Measurements from ENCODE around the gene TCP11L2.

Gene TCP11L2

DNA sequence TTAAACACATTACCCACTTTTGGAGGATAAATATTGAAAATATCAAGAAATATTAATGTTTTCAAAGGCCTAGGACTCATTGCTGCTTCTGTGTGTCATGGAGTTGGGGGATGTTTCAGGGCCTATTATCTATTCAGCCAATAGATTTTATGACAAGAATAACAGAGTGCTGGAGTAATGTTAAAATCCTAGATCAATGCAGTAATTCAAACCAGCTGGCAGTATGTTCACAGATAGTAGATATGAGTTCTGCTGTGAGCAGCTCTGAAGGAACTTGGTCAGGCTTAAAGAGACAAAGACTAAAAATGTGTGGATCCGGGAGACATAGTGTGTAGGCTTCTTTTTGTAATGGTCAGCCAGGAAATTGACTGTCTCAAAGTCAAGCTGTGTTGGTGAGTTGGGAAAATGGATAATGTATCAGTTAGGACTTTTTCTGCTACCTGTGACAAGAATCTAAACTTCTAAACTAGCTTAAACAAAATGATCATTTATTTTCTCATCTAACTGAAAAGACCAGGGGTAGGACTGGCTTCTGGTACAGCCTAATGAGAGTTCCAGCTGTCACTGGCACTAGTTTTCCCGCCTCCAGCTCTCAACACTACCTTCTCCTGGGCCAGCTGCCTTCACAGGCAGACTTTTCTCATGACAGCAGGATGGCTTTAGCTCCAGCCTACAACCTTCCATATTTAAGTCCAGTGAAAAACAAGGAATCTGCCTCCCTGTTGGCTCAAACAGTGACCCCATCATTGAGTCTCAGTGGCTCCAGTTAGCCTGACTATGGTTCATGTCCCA lies 38.7 kb downstream of the TCP11L2 start:
- no peak for TF ChIP-seq CTCF (conservative IDR thresholded peaks at IDR 0.05; ENCODE audit: low read length)
- H3K4me3 ChIP-seq (ENCODE audit: low read length) = no peak overlapping the region
- peak; percentile 48 for DNase-seq (ENCODE audit: low read depth)

DNA sequence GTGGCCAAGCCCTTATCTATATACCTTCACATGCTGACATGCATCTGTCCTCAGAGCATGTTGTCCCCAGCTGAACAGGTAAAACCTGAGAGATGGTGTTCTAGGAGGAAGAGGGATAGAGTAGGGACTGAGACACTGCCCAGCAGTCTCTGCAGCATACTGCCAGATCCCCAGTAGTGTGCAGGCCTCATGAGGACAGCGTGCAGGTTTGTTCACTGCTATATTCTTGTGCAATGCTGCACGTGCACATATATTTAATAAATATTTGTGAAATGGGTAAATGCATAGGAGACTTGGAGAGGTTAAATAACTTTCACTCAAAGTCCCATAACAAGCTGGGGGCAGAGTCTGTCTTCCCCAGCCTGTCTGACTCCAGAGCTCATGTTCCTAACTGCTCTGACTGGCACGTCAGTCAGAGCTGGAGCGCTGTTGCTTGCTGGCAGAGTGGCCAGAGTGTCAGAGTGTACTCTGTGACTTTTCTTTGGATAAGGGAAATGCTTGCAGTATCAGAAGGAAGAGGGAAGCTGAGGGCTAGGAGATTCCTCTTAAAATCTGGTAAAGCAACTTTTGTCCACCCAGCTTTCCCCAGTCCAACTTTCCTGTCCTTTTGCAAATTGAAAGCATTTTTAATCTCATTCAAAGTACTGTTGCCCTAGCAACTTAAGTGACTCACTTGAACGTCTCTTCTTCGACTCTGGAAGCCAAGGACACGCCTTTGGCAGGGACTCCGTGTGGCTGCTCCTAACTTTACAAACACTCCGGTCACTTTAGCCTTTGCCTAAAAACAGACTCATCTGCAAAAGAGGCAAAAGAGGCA lies 40.1 kb downstream of the TCP11L2 start:
- H3K4me3 ChIP-seq (ENCODE audit: low read length) = peak overlapping the region; percentile 43
- no peak for TF ChIP-seq CTCF (conservative IDR thresholded peaks at IDR 0.05; ENCODE audit: low read length)
- peak; percentile 86 for DNase-seq (ENCODE audit: low read depth)

- peak overlapping the region; percentile 1; the same call in 1 of the 2 replicates for H3K4me3 ChIP-seq (ENCODE audit: low read length)
- no peak for TF ChIP-seq CTCF (conservative IDR thresholded peaks at IDR 0.05; ENCODE audit: low read length)
- DNase-seq (ENCODE audit: low read depth) = no peak
Observed at GRCh38 chr12:106343214-106343528, 40.6 kb downstream of the TCP11L2 start.

DNA sequence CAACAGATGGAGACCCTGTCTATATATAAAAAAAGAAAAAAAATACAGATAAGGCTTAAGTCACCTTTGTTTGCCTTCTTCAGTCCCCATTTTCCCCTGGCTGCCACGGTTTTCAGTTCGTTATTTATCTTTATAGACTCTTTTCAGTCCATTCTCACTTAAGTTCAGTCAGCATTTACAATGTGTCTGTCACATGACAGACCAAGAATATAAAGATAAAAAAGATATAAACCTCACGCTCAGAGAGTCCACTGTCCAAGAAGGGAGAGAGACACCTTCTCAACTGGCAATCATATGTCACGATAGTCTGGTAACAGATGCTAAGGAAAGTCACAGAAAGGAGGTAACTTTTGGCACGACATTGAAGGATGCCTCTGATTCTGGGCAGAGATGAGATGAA lies 41.6 kb downstream of the TCP11L2 start:
- H3K4me3 ChIP-seq (ENCODE audit: low read length) = no peak overlapping the region
- no peak for DNase-seq (ENCODE audit: low read depth)
- TF ChIP-seq CTCF (conservative IDR thresholded peaks at IDR 0.05; ENCODE audit: low read length) = no peak

- DNase-seq (ENCODE audit: low read depth) = peak; percentile 65
- H3K4me3 ChIP-seq (ENCODE audit: low read length) = no peak overlapping the region
- TF ChIP-seq CTCF (conservative IDR thresholded peaks at IDR 0.05; ENCODE audit: low read length) = peak; percentile 59
Observed at GRCh38 chr12:106345746-106346145, 43.2 kb downstream of the TCP11L2 start.

GRCh38 chr12:106348411-106348810 lies 45.9 kb downstream of the TCP11L2 start:
- H3K4me3 ChIP-seq (ENCODE audit: low read length) = no peak overlapping the region
- DNase-seq (ENCODE audit: low read depth) = no peak
- TF ChIP-seq CTCF (conservative IDR thresholded peaks at IDR 0.05; ENCODE audit: low read length) = no peak

DNA sequence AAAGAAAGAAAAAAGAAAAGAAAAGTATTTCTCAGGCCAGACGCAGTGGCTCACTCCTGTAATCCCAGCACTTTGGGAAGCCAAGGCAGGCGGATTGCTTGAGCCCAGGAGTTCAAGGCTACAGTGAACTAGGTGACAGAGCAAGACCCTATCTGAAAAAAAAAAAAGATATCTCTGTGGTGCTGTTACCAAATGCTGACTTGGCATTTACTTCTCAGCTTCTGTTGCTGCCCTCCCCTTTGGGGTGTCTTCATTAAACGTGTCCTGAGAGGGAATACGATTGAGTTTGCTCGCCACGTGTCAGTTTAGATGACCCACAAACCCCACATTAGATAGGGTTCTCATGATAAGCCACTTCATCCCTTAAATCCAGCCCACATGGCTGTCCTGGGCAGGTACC lies 50.6 kb downstream of the TCP11L2 start:
- H3K4me3 ChIP-seq (ENCODE audit: low read length) = no peak overlapping the region
- no peak for TF ChIP-seq CTCF (conservative IDR thresholded peaks at IDR 0.05; ENCODE audit: low read length)
- no peak for DNase-seq (ENCODE audit: low read depth)
